ENCODE results near the gene ARAP3.
"Not testable (repeated sequence)": the region's sequence is repeated elsewhere in the genome, so short reads cannot be mapped to it uniquely, and the experiment has no call there.

Gene ARAP3

GRCh38 chr5:141637767-141638419 is 44.1 kb downstream of the ARAP3 start:
- peak; percentile 72 for DNase-seq

- DNase-seq = no peak
Observed at GRCh38 chr5:141637123-141637766, 44.8 kb downstream of the ARAP3 start.

GRCh38 chr5:141636413-141637122 is 45.5 kb downstream of the ARAP3 start, which contains the start of the genes HDAC3 and RELL2:
Gene HDAC3 (minus strand): TSS chr5:141636849. CDS start chr5:141636790, 59 bp downstream.
Gene RELL2 (plus strand): TSS chr5:141636997. CDS start chr5:141638226, 1,229 bp downstream.
- DNase-seq = peak; percentile 95

GRCh38 chr5:141636106-141636412 is 46.0 kb downstream of the ARAP3 start:
- no peak for DNase-seq

- DNase-seq = no peak
Observed at GRCh38 chr5:141635646-141636045, 46.4 kb downstream of the ARAP3 start.

- DNase-seq = no peak
Observed at GRCh38 chr5:141634720-141635119, 47.3 kb downstream of the ARAP3 start.

- DNase-seq = no peak
Observed at GRCh38 chr5:141633871-141634561, 48.0 kb downstream of the ARAP3 start.

- DNase-seq = no peak
Observed at GRCh38 chr5:141632650-141633049, 49.4 kb downstream of the ARAP3 start.

GRCh38 chr5:141630570-141631140 is 51.4 kb downstream of the ARAP3 start:
- DNase-seq = no peak

GRCh38 chr5:141628175-141628788 is 53.7 kb downstream of the ARAP3 start:
- no peak for DNase-seq

GRCh38 chr5:141623611-141624010 is 58.4 kb downstream of the ARAP3 start:
- no peak for DNase-seq

- no peak for DNase-seq
Observed at GRCh38 chr5:141623186-141623585, 58.8 kb downstream of the ARAP3 start.

- DNase-seq = peak; percentile 97
Observed at GRCh38 chr5:141618804-141619554, 63.1 kb downstream of the ARAP3 start, which contains the start of gene DIAPH1. Gene DIAPH1 (minus strand): TSS chr5:141619000. CDS start chr5:141618914, 86 bp downstream.

GRCh38 chr5:141618030-141618803 is 63.8 kb downstream of the ARAP3 start:
- no peak for DNase-seq

GRCh38 chr5:141617682-141618029 is 64.4 kb downstream of the ARAP3 start:
- no peak for DNase-seq

- no peak for DNase-seq
Observed at GRCh38 chr5:141617128-141617527, 64.9 kb downstream of the ARAP3 start.

GRCh38 chr5:141615991-141616720 is 65.9 kb downstream of the ARAP3 start:
- no peak for DNase-seq

- DNase-seq = no peak
Observed at GRCh38 chr5:141613344-141613743, 68.7 kb downstream of the ARAP3 start.

GRCh38 chr5:141611289-141611688 is 70.7 kb downstream of the ARAP3 start:
- DNase-seq = no peak

GRCh38 chr5:141609921-141610320 is 72.1 kb downstream of the ARAP3 start:
- DNase-seq = not testable (repeated sequence)

All from right forelimb (tissue), 1 donor.